Fibroblast of villous mesenchyme (primary cell): Measurements from ENCODE around the gene CCDC47. TPM values are rescaled to one million over a fixed set of nuclear protein-coding genes. Genes with fewer than 3 reads are reported as not detected.

ENCODE experiments used
- DNase-seq: peaks from one replicate; pipeline ENCODE4 v3.0.0-alpha.2; 2010; ENCODE audit warnings: low read depth
- H3K4me3 ChIP-seq: 2 replicates; pipeline ENCODE4 v1.5.1; 2011; ENCODE audit warnings: low read depth, mild to moderate bottlenecking, low read length
- total RNA-seq: library from RNA; depleted of rRNA; stranded (reverse); fragments of >200 nt; gene quantifications from 2 replicates; pipeline ENCODE4 v1.2.3, GENCODE V29; 2012
- TF ChIP-seq, protein P1 (sequence below): IDR thresholded peaks from 2 replicates; pipeline ENCODE4 v1.5.1; 2012; ENCODE audit warnings: low read depth, mild to moderate bottlenecking, low read length; ENCODE audit not compliant: insufficient read depth

Gene CCDC47
- total RNA-seq, 1 donor: 76.4 TPM

DNA sequence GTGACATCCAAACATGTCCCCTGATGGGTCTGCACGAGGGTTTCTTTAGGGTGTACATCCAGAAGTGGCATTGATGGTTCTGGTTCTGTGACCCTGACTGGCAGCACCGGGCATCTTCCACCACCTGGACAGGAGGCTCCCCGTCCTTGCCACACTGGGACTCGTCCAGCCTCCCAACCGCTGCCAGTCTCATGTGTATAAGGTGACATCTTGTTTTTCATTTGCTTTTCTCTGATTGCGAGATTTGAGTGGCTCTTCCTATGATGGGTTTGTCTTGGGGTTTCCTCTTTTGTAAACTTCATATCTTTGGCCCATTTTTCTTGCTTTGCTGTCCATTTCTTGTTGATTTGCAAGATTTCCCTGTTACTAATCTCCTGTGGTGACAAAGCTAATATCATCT lies 64.3 kb downstream of the CCDC47 start:
- TF ChIP-seq, protein P1, sequence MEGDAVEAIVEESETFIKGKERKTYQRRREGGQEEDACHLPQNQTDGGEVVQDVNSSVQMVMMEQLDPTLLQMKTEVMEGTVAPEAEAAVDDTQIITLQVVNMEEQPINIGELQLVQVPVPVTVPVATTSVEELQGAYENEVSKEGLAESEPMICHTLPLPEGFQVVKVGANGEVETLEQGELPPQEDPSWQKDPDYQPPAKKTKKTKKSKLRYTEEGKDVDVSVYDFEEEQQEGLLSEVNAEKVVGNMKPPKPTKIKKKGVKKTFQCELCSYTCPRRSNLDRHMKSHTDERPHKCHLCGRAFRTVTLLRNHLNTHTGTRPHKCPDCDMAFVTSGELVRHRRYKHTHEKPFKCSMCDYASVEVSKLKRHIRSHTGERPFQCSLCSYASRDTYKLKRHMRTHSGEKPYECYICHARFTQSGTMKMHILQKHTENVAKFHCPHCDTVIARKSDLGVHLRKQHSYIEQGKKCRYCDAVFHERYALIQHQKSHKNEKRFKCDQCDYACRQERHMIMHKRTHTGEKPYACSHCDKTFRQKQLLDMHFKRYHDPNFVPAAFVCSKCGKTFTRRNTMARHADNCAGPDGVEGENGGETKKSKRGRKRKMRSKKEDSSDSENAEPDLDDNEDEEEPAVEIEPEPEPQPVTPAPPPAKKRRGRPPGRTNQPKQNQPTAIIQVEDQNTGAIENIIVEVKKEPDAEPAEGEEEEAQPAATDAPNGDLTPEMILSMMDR: no peak
- DNase-seq: no peak
- no peak overlapping the region for H3K4me3 ChIP-seq

DNA sequence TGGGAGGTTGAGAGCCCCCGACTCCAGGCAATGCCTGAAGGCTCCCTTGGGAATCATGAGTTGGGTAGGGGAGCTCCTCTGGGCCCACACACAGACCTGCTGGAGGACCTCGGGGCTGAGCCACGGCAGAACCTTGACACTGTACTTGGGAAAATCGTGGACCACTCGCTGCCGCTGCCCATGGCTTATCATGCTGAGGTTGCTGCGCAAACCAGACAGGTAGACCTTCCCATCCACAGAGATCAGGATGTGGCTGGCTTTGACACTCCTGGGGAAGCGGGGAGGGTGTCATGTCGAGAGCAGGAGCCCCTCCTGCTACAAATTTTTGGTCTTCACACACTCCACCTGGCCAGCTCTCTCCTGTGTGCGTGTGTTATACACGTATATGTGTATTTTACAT lies 66.2 kb downstream of the CCDC47 start:
- H3K4me3 ChIP-seq: no peak overlapping the region
- no peak for DNase-seq
- TF ChIP-seq, protein P1: no peak

DNA sequence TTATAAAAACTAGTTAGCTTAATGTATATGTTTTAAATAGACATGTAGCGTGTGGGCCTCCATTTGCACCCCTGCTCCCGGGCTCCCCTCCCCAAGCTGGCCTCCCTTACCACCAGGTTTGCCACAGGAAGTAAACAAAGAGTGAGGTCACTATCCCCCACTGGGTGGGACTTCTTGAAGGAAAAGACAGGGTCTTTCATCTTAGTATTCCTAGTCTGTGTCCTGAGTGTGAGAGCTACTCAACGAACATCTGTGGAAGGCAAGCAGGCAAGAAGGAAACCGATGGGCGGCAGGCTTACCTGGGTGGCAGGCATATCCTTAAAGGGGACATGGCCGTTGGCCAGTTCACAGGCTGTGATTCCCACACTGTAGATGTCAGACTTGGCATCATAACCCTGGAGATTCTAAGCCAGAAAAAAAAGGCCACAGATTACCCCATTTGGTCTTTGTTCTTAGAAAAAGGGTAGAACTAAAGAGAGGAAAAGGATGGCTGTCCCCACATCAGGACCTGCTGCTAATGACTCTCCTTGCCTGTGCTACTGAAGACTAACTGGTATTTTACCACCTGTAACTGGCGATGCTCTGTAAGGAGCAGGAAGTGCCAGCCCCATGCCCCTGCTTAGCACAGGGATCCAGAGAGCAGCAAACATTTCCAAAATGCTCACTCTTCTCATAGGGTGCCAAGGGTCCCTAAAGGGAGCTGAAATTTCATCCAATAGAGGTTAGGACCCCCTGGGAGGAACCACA lies 66.9 kb downstream of the CCDC47 start:
- DNase-seq: no peak
- TF ChIP-seq, protein P1: no peak
- no peak overlapping the region for H3K4me3 ChIP-seq

DNA sequence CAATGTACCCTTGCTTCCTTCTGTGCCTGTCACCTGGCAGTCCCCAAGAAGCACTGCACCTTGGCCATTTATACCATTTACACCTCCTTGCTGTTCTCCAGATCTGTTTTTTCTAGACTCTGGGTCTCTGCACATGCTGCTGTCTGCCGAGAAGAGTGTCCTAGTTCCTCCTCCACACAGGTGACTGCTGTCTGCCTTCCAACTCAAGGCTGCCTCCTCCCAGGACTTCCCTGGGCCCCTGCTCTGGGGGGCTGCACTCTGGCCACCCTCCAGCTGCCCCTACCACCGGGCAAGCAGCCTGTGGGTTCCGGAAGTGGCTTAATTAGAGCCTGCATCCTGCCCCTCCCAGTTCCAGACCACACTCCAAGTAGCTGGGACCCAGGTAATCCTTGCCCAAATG lies 67.7 kb downstream of the CCDC47 start:
- no peak for DNase-seq
- H3K4me3 ChIP-seq: no peak overlapping the region
- TF ChIP-seq, protein P1: no peak

DNA sequence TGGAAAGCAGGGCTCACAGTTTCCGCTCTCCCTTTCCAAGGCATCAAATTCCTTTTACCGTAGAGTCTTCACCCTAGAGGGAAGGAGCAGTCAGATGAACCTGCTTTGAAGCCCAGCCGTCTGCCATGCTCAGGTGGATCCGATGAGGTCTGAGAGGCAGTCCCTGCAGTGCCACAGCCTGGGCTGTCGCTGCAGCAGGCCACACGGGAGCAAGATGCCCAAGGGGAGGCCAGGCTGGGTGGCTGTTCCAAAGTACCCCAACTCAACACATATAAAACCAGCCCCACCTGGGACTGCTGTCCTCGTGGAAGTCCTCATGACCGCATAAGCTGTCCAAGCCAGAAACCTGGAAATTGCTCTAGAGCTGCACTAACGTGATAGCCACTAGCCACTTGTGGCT lies 68.6 kb downstream of the CCDC47 start:
- TF ChIP-seq, protein P1: no peak
- no peak for DNase-seq

DNA sequence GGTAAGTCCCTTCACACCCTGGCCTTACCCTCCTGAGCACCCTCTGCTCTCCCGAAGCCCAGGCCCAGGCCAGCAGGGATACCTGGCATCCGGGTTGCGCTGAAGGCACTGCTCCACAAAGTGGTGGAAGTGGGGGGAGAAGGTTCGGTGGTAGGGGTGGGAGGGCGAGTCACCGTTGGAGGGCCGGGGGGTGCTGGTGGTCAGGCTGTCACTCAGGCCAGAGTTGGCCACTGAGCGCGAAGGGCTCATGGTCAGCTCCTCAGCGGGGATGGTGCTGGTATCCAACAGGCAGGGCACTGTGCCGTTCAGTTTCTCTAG lies 69.2 kb downstream of the CCDC47 start:
- H3K4me3 ChIP-seq: no peak overlapping the region
- TF ChIP-seq, protein P1: no peak
- no peak for DNase-seq

More for the DNA sequence above, 68.6 kb downstream of the CCDC47 start:
- no peak overlapping the region for H3K4me3 ChIP-seq

DNA sequence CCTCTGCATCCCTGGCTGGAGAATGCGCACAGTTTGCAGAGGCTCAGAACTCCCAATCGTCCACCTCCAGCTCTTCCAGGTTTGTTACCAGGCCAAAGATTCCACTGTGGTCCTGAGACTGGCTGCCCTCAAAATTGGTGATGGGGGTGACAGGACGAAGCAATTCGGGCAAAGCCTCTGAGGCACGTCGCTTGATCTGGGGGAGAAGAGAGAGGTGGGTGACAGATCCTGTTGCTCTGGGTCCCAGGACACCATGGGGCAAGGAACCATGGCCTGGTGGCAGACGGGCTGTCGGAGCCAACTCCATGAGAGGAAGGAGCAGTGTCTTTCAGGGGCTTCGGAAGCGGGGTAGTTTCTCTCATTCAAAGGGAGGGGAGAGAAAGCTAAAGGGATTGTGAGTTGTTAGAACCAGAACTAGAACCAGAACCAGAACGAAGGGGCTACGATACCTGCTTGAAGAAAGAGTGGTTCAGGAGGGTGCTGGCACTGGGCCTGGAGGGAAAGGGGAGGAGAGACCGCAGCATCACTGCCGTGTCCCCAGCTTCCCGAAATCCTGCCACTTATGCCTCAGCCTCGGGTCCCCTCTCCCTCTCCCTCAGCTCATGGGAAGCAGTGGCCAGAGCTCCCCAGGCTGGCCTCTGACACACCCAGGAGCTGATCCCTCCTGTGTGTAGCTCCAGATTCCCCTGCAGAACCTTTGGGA lies 69.7 kb downstream of the CCDC47 start:
- DNase-seq: no peak
- no peak overlapping the region for H3K4me3 ChIP-seq
- TF ChIP-seq, protein P1: no peak
